BLaER1 treated with 17β-estradiol and CSF1 and Interleukin-3, amounts not matched to agents 10 nM and 100 nM (cell line): Measurements from ENCODE around the gene OR52E1.
"Not testable (repeated sequence)": the region's sequence is repeated elsewhere in the genome, so short reads cannot be mapped to it uniquely, and the experiment has no call there.

Experiments used
- H3K27ac ChIP-seq, 11 experiments: shearing (Covaris generic); formaldehyde crosslinking; 2 replicates each; pipeline ENCODE4 v1.8.1; 2022
- H3K27me3 ChIP-seq, 11 experiments: shearing (Covaris generic); formaldehyde crosslinking; 2 replicates each; pipeline ENCODE4 v1.8.1; 2022
- H3K36me3 ChIP-seq, 11 experiments: shearing (Covaris generic); formaldehyde crosslinking; 2 replicates each; pipeline ENCODE4 v1.8.1; 2022
- H3K4me1 ChIP-seq, 10 experiments: shearing (Covaris generic); formaldehyde crosslinking; 2 replicates each; pipeline ENCODE4 v1.8.1; 2022
- H3K4me2 ChIP-seq, 11 experiments: shearing (Covaris generic); formaldehyde crosslinking; 2 replicates each; pipeline ENCODE4 v1.8.1; 2022
- H3K4me3 ChIP-seq, 10 experiments: shearing (Covaris generic); formaldehyde crosslinking; 2 replicates each; pipeline ENCODE4 v1.8.1; 2022
- H3K9ac ChIP-seq, 11 experiments: shearing (Covaris generic); formaldehyde crosslinking; 2 replicates each; pipeline ENCODE4 v1.8.1; 2022
- H3K9me3 ChIP-seq, 11 experiments: shearing (Covaris generic); formaldehyde crosslinking; replicated peaks in 1 of 11; 2 replicates each; pipeline ENCODE4 v1.8.1; 2022
- H4K20me1 ChIP-seq, 11 experiments: shearing (Covaris generic); formaldehyde crosslinking; 2 replicates each; pipeline ENCODE4 v1.8.1; 2022
- Cebpa-rat ChIP-seq, 11 experiments: shearing (Covaris generic); IDR thresholded peaks; 2 replicates each; pipeline ENCODE4 v1.8.1; 2022

OR52E1 gene

GRCh38 chr11:5069272-5069671 lies at the start of gene OR52E1:
OR52E1 (plus strand) TSS chr11:5069572.
- Histone ChIP-seq H3K9me3 (no peaks in the 10 kb centered on the region), H4K20me1 (no peaks in the 10 kb centered on the region), H3K4me2 (no peak within 1 kb of the TSS), H3K27ac (no peak within 1 kb of the TSS), H3K9ac (no peak within 1 kb of the TSS), H3K36me3 (no peaks in the 10 kb centered on the region), H3K27me3 (no peaks in the 10 kb centered on the region), H3K4me3 (no peak within 1 kb of the TSS), H3K4me1 (no peaks in the 10 kb centered on the region)
- no peak for TF ChIP-seq Cebpa-rat (IDR thresholded peaks at IDR 0.05)

- H4K20me1 ChIP-seq = no peaks in the 10 kb centered on the region
- no peak for TF ChIP-seq Cebpa-rat (IDR thresholded peaks at IDR 0.05)
- H3K4me1 ChIP-seq = no peaks in the 10 kb centered on the region
- H3K4me2 ChIP-seq = no peak overlapping the region
- H3K36me3 ChIP-seq = no peaks in the 10 kb centered on the region
- peaks cover 19 to 34% (median 25%) of the 10 kb centered on the region in 11 experiments for H3K9me3 ChIP-seq
- no peak overlapping the region for H3K27ac ChIP-seq
- H3K4me3 ChIP-seq = no peak overlapping the region
- no peak overlapping the region for H3K9ac ChIP-seq
- no peaks in the 10 kb centered on the region for H3K27me3 ChIP-seq
Observed at GRCh38 chr11:5021996-5022395, 47.4 kb upstream of the OR52E1 start.

- H3K27me3 ChIP-seq = no peaks in the 10 kb centered on the region
- no peaks in the 10 kb centered on the region for H4K20me1 ChIP-seq
- no peaks in the 10 kb centered on the region for H3K4me1 ChIP-seq
- H3K36me3 ChIP-seq = no peaks in the 10 kb centered on the region
- H3K27ac ChIP-seq = no peak overlapping the region
- no peak overlapping the region for H3K4me3 ChIP-seq
- TF ChIP-seq Cebpa-rat (IDR thresholded peaks at IDR 0.05) = no peak
- H3K9me3 ChIP-seq = no peaks in the 10 kb centered on the region
- H3K4me2 ChIP-seq = no peak overlapping the region
- H3K9ac ChIP-seq = no peak overlapping the region
Observed at GRCh38 chr11:5036669-5037068, 32.7 kb upstream of the OR52E1 start.

GRCh38 chr11:5037926-5038325 lies 31.4 kb upstream of the OR52E1 start:
- no peaks in the 10 kb centered on the region for H3K9me3 ChIP-seq
- no peaks in the 10 kb centered on the region for H3K27me3 ChIP-seq
- no peak overlapping the region for H3K4me3 ChIP-seq
- H4K20me1 ChIP-seq = no peaks in the 10 kb centered on the region
- H3K9ac ChIP-seq = no peak overlapping the region
- no peaks in the 10 kb centered on the region for H3K36me3 ChIP-seq
- H3K4me1 ChIP-seq = peaks cover 0 to 6% (median 0%) of the 10 kb centered on the region in 10 experiments; a peak in 4 of 20 replicates
- TF ChIP-seq Cebpa-rat (IDR thresholded peaks at IDR 0.05) = no peak
- H3K4me2 ChIP-seq = no peak overlapping the region
- no peak overlapping the region for H3K27ac ChIP-seq

GRCh38 chr11:5038341-5038740 lies 31.0 kb upstream of the OR52E1 start:
- Histone ChIP-seq H3K9ac (no peak overlapping the region), H3K27me3 (no peaks in the 10 kb centered on the region), H3K4me2 (no peak overlapping the region), H3K9me3 (no peaks in the 10 kb centered on the region), H3K27ac (no peak overlapping the region), H3K4me1 (peaks cover 0 to 10% (median 0%) of the 10 kb centered on the region in 10 experiments; a peak in 5 of 20 replicates), H3K36me3 (no peaks in the 10 kb centered on the region), H4K20me1 (no peaks in the 10 kb centered on the region), H3K4me3 (no peak overlapping the region)
- TF ChIP-seq Cebpa-rat (IDR thresholded peaks at IDR 0.05) = no peak

GRCh38 chr11:5040876-5041275 lies 28.5 kb upstream of the OR52E1 start:
- H3K9ac ChIP-seq = no peak overlapping the region
- no peaks in the 10 kb centered on the region for H3K27me3 ChIP-seq
- H3K4me1 ChIP-seq = peaks cover 0 to 12% (median 0%) of the 10 kb centered on the region in 10 experiments; a peak in 5 of 20 replicates
- TF ChIP-seq Cebpa-rat (IDR thresholded peaks at IDR 0.05) = no peak
- no peak overlapping the region for H3K4me3 ChIP-seq
- no peak overlapping the region for H3K27ac ChIP-seq
- H4K20me1 ChIP-seq = no peaks in the 10 kb centered on the region
- no peaks in the 10 kb centered on the region for H3K36me3 ChIP-seq
- H3K4me2 ChIP-seq = no peak overlapping the region
- no peaks in the 10 kb centered on the region for H3K9me3 ChIP-seq

GRCh38 chr11:5042091-5042490 lies 27.3 kb upstream of the OR52E1 start:
- Histone ChIP-seq H3K4me3 (no peak overlapping the region), H4K20me1 (no peaks in the 10 kb centered on the region), H3K27me3 (no peaks in the 10 kb centered on the region), H3K4me2 (peak overlapping the region in 2 of 11 experiments; percentile 3 to 51; a peak in 3 of 22 replicates), H3K27ac (no peak overlapping the region), H3K36me3 (no peaks in the 10 kb centered on the region), H3K9me3 (no peaks in the 10 kb centered on the region), H3K4me1 (peaks cover 0 to 12% (median 0%) of the 10 kb centered on the region in 10 experiments; a peak in 5 of 20 replicates), H3K9ac (no peak overlapping the region)
- TF ChIP-seq Cebpa-rat (IDR thresholded peaks at IDR 0.05) = no peak

- 0 out of 22 replicates have a peak, but pooled peaks of 1 of the 11 experiments have one; percentile 15 for TF ChIP-seq Cebpa-rat (IDR thresholded peaks at IDR 0.05)
- no peak overlapping the region for H3K9ac ChIP-seq
Observed at GRCh38 chr11:5043380-5043779, 26.0 kb upstream of the OR52E1 start.

GRCh38 chr11:5046226-5046625 lies 23.1 kb upstream of the OR52E1 start, which contains the start of gene OR52J3:
OR52J3 (plus strand) TSS chr11:5046526; CDS start chr11:5046526, 0 bp downstream.
- H3K9me3 ChIP-seq = no peaks in the 10 kb centered on the region
- no peak within 1 kb of the TSS for H3K4me2 ChIP-seq
- H3K4me3 ChIP-seq = no peak within 1 kb of the TSS
- no peaks in the 10 kb centered on the region for H4K20me1 ChIP-seq
- H3K36me3 ChIP-seq = no peaks in the 10 kb centered on the region
- no peak for TF ChIP-seq Cebpa-rat (IDR thresholded peaks at IDR 0.05)
- no peaks in the 10 kb centered on the region for H3K27me3 ChIP-seq
- peaks cover 0 to 12% (median 0%) of the 10 kb centered on the region in 10 experiments; a peak in 5 of 20 replicates for H3K4me1 ChIP-seq
- H3K27ac ChIP-seq = no peak within 1 kb of the TSS
- H3K9ac ChIP-seq = no peak within 1 kb of the TSS

More at GRCh38 chr11:5043380-5043779, 26.0 kb upstream of the OR52E1 start:
- H3K27me3 ChIP-seq = no peaks in the 10 kb centered on the region
- H3K4me1 ChIP-seq = peaks cover 0 to 12% (median 0%) of the 10 kb centered on the region in 10 experiments; a peak in 5 of 20 replicates
- peak overlapping the region in 4 of 11 experiments; percentile 31 to 60 (median 44); a peak in 7 of 22 replicates for H3K27ac ChIP-seq
- no peaks in the 10 kb centered on the region for H3K36me3 ChIP-seq
- H3K9me3 ChIP-seq = no peaks in the 10 kb centered on the region
- H3K4me2 ChIP-seq = peak overlapping the region in 5 of 11 experiments; percentile 4 to 51 (median 23); a peak in 5 of 22 replicates
- H4K20me1 ChIP-seq = no peaks in the 10 kb centered on the region
- H3K4me3 ChIP-seq = no peak overlapping the region

GRCh38 chr11:5046754-5047330 lies 22.5 kb upstream of the OR52E1 start:
- peak in 1 of 11 experiments; percentile 25; a peak in 2 of 22 replicates for TF ChIP-seq Cebpa-rat (IDR thresholded peaks at IDR 0.05)
- no peak overlapping the region for H3K4me3 ChIP-seq
- H3K27ac ChIP-seq = no peak overlapping the region
- H3K4me2 ChIP-seq = no peak overlapping the region
- H3K9ac ChIP-seq = no peak overlapping the region
- no peaks in the 10 kb centered on the region for H3K9me3 ChIP-seq
- no peaks in the 10 kb centered on the region for H3K27me3 ChIP-seq
- peaks cover 0 to 12% (median 0%) of the 10 kb centered on the region in 10 experiments; a peak in 5 of 20 replicates for H3K4me1 ChIP-seq
- no peaks in the 10 kb centered on the region for H3K36me3 ChIP-seq
- H4K20me1 ChIP-seq = no peaks in the 10 kb centered on the region

GRCh38 chr11:5058679-5059078 lies 10.7 kb upstream of the OR52E1 start:
- H3K9ac ChIP-seq, H3K36me3 ChIP-seq, H4K20me1 ChIP-seq: not testable (repeated sequence)

More at GRCh38 chr11:5058679-5059078, 10.7 kb upstream of the OR52E1 start:
- not testable (repeated sequence) for H3K4me3 ChIP-seq, H3K27ac ChIP-seq, H3K4me2 ChIP-seq, H3K4me1 ChIP-seq, H3K27me3 ChIP-seq, H3K9me3 ChIP-seq
